ENCODE results near the gene WFDC8. TPM values are rescaled to one million over a fixed set of nuclear protein-coding genes. Genes with fewer than 3 reads are reported as not detected.

Gene WFDC8
- total RNA-seq, 1 experiment from 2014 or later = not detected

- H3K4me1 ChIP-seq (ENCODE audit: insufficient read depth, low read length) = no peaks in the 10 kb centered on the region
- Mint-ChIP-seq H3K36me3 (ENCODE audit: insufficient read depth in 1 of 3, low read depth in 3 of 3) (no peaks in the 10 kb centered on the region), H3K4me3 (no peak overlapping the region), H3K9me3 (no peaks in the 10 kb centered on the region), H3K27ac (no peak overlapping the region), H3K27me3 (ENCODE audit: low read depth) (no peaks in the 10 kb centered on the region; the same call in none of the 2 replicates), H3K4me1 (no peaks in the 10 kb centered on the region)
- H3K79me1 ChIP-seq (ENCODE audit: insufficient read depth, low read depth, low read length, poor library complexity, severe bottlenecking) = no peaks in the 10 kb centered on the region
- no peak overlapping the region for H3T11ph ChIP-seq (ENCODE audit: low read length)
- H4K8ac ChIP-seq (replicated peaks; ENCODE audit: insufficient read length, low read depth, low read length) = no peak overlapping the region
- no peaks in the 10 kb centered on the region for H3K23me2 ChIP-seq (ENCODE audit: insufficient read length, low read depth, low read length, poor library complexity, severe bottlenecking)
- no peak overlapping the region for H3K4me2 ChIP-seq (ENCODE audit: insufficient read depth, insufficient read length, low read length)
- no peak overlapping the region for H2BK5ac ChIP-seq (ENCODE audit: insufficient read length, low read length)
- DNase-seq = no peak
- H3K9me3 ChIP-seq (ENCODE audit: control insufficient read depth, low read depth, low read length) = no peaks in the 10 kb centered on the region
- H3K56ac ChIP-seq (ENCODE audit: insufficient read length, low read depth, low read length) = no peak overlapping the region
- no peak overlapping the region for H3K23ac ChIP-seq (ENCODE audit: insufficient read length, low read depth, low read length)
- H3K9ac ChIP-seq (ENCODE audit: extremely low read depth, insufficient read length, low read length) = no peak overlapping the region
- H2BK20ac ChIP-seq (ENCODE audit: low read depth, low read length, poor library complexity, severe bottlenecking) = no peak overlapping the region
- H2BK15ac ChIP-seq (ENCODE audit: low read depth, low read length) = no peak overlapping the region
- WGBS (ENCODE audit: extremely low coverage, insufficient read length, low lambda C conversion rate) = no CpG with 5 or more reads among the region's 5 CpGs
- no peak overlapping the region for H4K91ac ChIP-seq (ENCODE audit: insufficient read length, low read depth, low read length)
- no peak overlapping the region for H3K18ac ChIP-seq (ENCODE audit: insufficient read length, low read depth, low read length)
- H3K14ac ChIP-seq (ENCODE audit: insufficient read depth, low read length) = no peak overlapping the region
- H3K4ac ChIP-seq (ENCODE audit: low read depth, low read length) = no peak overlapping the region
- H3K27ac ChIP-seq (ENCODE audit: insufficient read length, low read depth, low read length) = no peak overlapping the region
- no peak overlapping the region for H4K5ac ChIP-seq (ENCODE audit: insufficient read length, low read depth, low read length)
- H4K20me1 ChIP-seq (ENCODE audit: control insufficient read depth, insufficient read depth, insufficient read length) = no peaks in the 10 kb centered on the region
- no peak overlapping the region for H2AFZ ChIP-seq (ENCODE audit: low read length)
- no peaks in the 10 kb centered on the region for H3K79me2 ChIP-seq (ENCODE audit: insufficient read depth, low read length)
- no peak for TF ChIP-seq CTCF (conservative IDR thresholded peaks at IDR 0.05)
- no peak overlapping the region for H2BK12ac ChIP-seq (ENCODE audit: insufficient read length, low read depth, low read length)
- no peaks in the 10 kb centered on the region for H3K27me3 ChIP-seq (ENCODE audit: insufficient read depth, low read length)
- H2BK120ac ChIP-seq (ENCODE audit: low read depth, low read length, poor library complexity, severe bottlenecking) = no peak overlapping the region
- no peak overlapping the region for H2AK5ac ChIP-seq (ENCODE audit: insufficient read length, low read length)
Measured at GRCh38 chr20:45507011-45507820, 71.9 kb downstream of the WFDC8 start.

Measured in H9 (cell line).